DMS53 treated with DMSO at 0.1 percent for 48 hours (cell line): ENCODE data around the gene HYAL4.
"Not testable (repeated sequence)": the region's sequence is repeated elsewhere in the genome, so short reads cannot be mapped to it uniquely, and the experiment has no call there.

Experiments
- DNase-seq: peaks from one replicate; lab custom pipeline; 2025; ENCODE audit not compliant: unreplicated experiment; lab: John Stamatoyannopoulos, UW

Gene HYAL4, protein sequence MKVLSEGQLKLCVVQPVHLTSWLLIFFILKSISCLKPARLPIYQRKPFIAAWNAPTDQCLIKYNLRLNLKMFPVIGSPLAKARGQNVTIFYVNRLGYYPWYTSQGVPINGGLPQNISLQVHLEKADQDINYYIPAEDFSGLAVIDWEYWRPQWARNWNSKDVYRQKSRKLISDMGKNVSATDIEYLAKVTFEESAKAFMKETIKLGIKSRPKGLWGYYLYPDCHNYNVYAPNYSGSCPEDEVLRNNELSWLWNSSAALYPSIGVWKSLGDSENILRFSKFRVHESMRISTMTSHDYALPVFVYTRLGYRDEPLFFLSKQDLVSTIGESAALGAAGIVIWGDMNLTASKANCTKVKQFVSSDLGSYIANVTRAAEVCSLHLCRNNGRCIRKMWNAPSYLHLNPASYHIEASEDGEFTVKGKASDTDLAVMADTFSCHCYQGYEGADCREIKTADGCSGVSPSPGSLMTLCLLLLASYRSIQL

DNA sequence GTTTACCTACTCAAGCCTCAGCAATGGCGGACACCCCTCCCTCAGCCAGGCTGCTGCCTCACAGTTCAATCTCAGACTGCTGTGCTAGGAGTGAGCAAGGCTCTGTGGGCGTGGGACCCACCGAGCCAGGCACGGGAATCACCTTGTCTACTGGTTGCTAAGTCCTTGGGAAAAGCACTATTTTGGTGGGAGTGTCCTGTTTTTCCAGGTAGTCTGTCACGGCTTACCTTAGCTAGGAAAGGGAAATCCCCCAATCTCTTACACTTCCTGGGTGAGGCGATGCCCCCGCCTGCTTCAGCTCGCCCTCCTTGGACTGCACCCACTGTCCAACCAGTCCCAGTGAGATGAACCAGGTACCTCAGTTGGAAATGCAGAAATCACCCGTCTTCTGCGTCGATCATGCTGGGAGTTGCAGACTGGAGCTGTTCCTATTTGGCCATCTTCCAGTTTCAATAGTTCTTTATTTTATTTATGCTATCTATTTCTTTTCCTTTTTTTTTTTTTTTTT lies at the start of gene HYAL4:
Gene HYAL4 (plus strand): TSS at position 458 of the 508 bp plus-strand sequence. CDS start 23,105 bp downstream, outside the sequence.
- DNase-seq: no peak

DNA sequence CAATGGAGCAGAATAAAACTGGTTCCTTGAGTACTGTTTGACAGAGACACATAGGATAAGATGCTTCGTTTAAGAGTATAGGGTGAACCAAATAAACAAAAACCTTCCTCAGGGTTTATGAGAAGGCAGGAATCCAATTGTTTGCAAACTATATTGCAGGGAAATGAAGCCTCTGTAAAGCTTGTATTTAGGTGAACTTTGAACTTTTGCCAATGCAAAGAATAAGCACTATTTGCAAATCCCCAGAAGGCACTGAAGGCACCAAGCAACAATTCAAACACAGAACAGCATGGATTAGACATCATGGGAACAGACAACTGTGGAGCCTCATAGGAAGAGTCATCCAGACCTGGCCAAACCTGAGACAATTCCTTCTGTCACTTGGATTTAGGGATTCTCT lies 49.1 kb upstream of the HYAL4 start:
- DNase-seq: no peak

DNA sequence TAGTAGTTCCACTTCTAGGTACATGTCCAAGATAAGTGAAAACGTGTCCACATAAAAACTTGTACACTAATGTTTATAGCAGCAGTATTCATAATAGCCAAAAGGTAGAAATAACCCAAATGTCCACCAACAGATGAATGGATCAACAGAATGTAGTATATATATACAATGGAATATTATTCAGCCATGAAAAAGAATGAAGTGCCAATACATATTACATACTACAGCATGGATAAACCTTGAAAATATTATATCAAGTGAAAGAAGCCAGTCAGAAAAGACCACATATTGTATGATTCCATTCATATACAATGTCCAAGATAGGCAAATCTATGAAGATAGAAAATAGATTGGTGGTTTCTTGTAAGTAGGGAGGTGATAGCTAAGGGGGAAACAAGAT lies 48.4 kb upstream of the HYAL4 start:
- DNase-seq: no peak

DNA sequence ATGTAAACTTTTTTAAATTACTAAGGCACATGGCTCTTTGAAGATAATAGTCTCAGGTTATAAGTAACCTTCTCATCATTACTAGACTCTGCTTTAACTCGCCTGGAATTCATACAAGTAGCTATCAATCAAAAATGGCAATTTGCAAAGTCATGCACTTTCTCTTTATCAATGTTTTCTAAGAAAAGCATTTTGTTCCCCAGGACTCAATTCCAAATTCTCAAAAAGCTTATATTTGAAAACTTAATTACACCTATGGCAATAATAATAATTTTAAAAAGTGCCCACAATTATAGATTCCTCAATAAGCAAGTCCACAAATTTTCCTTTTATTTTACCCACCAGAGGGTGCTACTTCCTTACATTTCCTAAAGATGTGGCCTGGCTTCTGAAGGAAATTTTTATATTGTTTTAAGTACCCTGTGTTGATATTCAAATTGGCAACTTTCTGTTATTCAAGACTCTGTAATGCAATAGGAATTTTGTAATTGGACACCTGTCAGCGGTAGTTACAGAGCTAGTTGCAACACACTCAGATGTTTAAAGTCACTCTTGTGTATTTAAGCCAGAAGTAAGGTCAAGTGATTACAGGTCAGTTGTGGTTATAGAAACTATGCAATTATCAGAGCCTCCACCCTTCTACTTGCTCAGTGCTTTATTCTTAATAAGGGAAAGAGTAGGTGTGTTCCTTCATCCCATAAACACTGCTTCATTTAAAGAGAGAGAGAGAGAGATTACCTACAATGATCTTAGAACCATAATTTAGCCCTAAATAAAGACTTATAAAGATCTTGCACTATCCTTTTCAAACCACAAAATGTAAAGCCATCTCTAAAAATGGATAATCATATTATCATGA lies 47.1 kb upstream of the HYAL4 start:
- peak; percentile 90 for DNase-seq

DNA sequence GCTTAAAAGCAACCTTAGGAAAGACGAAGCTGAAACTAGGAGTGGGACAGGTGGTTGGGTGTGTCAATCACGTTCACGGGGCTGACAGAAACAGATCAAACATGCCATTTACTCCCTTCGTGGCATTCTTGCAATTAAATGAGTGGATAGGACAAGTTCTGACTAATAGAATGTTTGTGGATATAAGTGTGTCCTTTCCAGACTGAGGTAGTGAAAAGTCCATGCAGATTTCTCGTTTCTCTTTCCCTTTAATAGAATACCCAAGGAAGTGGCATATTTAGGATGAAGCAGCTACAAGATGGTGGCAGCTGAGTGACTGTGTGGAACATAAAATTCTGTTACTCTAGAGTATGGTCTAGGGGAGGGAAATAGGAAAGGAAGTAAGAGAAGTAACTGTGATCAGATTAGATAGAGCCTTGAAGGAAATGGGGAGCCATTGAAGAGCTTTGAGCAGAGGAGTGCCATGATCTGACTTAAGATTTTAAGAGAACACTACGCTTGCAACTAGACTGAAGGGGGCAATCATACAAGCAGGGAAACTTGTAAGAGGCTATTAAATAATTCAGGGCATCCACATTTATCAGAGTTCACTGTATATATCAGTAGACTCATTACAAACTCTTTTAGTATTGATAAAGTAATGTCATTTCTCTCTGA lies 46.3 kb upstream of the HYAL4 start:
- DNase-seq: no peak

DNA sequence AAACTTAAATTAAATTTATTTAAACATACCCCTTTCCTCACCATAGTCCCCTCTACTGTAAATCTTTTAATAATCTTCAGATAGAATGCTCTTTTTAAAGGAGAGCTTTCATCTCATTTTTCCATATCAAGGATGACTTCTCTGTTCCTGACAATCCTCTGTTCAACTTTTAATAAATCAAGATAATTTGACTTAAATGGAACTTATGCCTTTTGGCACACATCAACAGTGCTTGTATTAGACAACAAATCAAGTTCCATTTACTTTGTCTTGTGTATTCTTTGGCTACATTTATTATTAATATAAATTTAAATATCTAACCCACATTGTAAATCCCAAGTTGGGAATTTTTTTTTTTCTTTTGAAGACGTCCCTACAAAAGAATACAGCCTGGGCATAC lies 42.7 kb upstream of the HYAL4 start:
- DNase-seq: no peak

DNA sequence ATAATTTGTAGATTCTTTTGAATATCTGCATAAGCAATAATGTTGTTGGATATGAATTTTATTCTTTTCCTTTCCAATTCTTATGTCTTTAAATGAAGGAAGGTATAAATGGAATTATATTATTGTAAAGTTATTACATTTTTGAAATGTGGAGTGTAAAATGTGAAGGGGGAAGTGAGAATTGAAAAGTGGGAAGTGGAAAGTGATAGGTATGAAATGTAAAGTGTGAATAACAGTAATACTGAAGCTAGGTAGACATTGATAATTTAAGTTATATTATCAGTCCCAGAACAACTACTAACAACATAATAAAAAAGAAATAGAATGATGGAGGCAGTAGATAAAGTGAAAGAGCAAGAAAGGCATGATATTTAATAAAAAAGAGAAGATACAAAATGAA lies 39.7 kb upstream of the HYAL4 start:
- DNase-seq: no peak

DNA sequence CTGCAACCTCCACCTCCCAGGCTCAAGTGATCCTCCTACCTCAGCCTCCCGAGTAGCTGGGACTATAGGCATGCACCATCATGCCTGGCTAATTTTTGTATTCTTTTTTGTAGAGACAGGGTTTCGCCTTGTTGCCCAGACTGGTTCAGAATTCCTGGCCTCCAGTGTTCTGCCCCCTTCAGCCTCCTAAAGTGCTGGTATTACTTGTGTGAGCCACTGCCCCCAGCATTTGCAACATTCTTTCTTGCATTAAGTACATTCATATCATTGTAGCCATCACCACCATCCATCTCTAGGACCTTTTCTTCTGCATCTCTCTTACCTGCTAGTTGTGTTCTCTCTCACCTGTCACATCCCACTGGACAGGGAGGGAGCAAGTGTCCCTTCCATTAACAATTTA lies 35.5 kb upstream of the HYAL4 start:
- DNase-seq: no peak

DNA sequence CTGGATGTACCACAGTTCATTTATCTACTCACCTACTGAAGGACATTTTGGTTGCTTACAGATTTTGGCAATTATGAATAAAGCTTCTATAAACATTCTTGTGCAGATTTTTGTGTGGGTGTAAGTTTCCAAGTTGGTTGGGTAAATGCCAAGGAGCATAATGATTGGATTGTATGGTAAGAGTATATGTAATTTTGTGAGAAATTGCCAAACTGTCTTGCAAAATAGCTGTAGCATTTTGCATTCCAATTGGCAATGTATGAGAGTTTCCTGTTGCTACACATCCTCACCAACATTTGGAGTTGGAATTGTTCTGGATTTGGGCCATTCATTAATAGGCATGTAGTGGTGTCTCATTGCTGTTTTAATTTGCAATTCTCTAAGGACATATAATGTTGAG lies 33.9 kb upstream of the HYAL4 start:
- no peak for DNase-seq

DNA sequence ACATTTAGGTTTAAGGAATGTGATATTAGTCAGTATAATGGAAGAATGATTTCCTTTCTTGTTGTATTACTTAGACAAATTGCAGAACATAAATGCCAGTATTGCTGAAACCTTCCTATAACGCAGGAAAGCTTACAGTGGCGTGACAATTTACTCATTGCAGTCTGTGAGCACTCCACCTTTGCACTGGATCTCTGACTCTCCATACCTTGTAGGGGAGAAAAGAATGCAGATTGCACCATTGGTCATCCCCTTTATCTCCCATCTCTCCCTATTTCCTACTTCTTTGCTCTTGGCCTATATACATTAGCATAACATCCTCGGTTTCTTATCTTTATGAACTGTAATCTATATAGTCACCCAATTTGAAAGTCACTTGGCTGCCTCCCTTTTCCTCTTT lies 28.1 kb upstream of the HYAL4 start:
- no peak for DNase-seq

DNA sequence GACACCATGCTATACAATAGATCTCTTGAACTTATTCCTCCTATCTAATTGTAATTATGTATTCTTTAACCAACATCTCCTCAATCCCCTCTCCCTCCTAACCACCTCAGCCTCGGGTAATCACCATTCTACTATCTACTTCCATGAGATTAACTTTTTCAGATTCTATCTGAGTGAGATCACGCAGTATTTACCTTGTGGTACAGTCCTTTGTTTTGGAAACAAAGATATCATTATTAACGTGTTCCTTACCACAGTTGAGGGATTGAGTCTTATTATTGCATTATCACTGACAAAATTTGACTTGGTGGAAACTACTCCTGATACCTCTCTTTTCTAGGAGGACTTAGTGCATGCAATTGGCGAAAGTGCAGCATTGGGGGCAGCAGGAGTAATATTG lies 26.0 kb upstream of the HYAL4 start:
- no peak for DNase-seq

DNA sequence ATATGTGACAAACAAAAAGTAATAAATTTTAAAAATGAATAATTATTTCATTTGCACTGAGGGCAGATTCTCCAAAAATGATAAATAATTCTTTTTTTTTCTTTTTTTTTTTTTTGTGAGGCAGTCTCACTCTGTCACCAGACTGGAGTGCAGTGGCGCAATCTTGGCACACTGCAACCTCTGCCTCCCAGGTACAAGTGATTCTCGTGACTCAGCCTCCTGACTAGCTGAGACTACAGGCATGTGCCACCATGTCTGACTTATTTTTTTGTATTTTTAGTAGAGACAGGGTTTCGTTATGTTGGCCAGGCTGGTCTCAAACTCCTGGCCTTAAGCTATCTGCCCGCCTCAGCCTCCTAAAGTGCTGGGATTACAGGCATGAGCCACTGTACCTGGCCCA lies 25.2 kb upstream of the HYAL4 start:
- DNase-seq: not testable (repeated sequence)

DNA sequence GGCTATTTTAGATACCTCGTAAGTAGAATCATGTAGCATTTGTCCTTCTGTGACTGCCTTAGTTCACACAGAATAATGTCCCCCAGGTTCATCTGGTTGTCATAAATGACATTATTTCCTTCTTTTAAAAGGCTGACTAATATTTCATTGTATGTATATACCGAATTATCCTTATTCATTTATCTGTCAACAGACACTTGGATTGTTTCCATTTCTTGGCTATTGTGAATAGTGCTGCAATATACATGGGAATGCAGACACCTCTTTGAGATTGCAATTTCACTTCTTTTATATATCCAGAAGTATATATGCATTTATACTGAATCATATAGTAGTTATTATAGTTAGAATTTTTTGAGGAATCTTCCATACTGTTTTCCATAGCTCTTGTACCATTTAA lies 24.1 kb upstream of the HYAL4 start:
- no peak for DNase-seq

DNA sequence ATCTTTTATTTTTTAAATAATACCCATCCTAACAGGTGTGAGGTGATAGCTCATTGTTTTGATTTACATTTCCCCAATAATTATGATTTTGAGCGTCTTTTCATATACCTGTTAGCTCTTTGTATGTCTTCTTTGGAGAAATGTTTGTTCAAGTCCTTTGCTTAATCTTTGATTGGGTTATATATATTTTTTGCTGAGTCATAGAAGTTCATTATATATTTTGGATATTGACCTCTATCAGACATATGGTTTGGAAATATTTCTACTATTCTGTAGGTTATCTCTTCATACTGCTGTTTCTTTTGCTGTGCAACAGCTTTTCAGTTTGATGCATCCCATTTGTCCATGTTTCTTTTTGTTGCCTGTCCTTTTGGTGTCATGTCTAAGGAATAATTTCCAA lies 23.6 kb upstream of the HYAL4 start:
- DNase-seq: no peak

DNA sequence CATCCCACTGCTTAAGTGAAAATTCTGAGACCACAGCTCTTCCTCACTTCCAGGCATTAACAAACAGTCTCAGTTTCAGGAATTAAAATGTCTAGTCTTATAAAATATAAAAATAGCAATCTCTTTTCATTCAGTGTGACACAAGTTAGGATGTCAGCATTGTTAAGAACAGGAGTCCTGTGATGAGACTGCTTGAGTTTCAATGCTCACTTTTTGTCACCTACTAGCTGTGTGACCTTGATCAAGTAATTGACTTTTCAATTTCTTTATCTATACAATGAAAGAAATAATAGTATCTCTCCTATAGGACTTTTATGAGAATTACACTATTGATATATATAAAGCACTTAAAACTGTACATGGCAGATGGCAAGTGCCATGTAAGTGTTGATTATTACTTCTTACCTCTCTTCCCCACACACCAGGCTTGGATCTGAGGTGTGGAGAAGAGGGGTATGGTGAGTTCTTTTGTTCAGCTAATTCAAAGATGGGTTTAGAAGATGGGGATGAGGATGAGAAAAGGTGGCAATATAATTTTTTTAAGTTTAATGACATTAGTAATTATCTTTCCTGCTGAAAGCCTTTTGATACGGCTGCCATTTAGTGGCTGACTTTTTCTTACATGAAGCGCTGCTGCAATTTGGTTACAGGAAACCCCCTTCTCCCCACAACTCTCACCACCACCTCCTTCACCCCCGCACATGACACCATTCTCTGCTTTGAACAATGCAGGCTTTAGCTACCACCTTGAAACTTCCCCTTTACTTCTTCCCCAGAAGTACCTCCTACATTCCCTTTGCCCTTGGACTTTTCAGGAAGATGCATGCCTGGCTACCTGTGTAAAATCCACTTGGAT lies 20.8 kb upstream of the HYAL4 start:
- DNase-seq: no peak

DNA sequence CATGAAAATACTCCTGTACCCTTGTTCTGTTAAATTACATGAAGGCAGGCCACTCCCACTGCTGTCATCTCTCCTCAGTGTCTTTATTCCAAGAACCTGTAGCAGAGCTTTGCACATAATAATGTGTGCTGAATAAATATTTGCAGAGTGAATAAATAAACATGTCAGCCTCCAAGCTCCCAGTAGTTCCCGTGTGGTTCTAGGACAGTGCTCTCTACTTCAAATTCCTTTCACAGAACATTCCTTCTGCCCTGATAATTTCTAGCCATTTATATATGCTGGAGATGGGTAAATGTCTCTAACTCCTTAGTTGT lies 20.3 kb upstream of the HYAL4 start:
- peak; percentile 98 for DNase-seq

DNA sequence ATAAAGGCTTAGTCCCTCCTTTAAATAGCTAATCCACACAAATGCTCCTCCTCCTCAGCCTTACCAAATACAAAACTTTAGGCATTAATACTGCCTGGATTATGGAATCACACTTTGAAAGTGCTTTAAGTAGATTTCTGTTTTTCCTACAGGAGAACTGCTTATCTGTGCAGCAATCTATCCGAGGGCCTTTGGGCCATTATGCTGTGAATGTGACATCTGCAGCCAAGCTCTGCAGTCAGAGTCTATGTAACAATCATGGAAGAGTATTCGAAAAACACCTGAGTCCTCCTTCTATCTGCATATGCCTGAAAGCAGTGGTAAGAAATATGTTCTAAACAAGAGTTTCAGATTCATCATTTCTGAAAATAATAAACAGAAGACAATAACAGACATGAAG lies 16.2 kb upstream of the HYAL4 start:
- no peak for DNase-seq

DNA sequence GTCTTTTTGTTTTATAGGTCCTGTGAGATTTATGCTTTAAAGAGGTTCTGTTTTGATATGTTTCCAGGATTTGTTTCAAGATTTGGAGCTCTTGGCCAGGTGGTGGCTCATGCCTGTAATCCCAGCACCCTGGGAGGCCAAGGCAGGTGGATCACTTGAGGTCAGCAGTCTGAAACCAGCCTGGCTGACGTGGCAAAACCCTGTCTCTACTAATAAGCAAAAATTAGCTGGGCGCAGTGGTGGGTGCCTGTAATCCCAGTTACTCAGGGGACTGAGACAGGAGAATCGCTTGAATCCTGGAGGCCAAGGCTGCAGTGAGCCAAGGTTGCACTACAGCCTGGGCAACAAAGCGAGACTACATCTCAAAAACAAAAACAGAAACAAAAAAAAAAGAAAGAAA lies 8.3 kb upstream of the HYAL4 start:
- no peak for DNase-seq

DNA sequence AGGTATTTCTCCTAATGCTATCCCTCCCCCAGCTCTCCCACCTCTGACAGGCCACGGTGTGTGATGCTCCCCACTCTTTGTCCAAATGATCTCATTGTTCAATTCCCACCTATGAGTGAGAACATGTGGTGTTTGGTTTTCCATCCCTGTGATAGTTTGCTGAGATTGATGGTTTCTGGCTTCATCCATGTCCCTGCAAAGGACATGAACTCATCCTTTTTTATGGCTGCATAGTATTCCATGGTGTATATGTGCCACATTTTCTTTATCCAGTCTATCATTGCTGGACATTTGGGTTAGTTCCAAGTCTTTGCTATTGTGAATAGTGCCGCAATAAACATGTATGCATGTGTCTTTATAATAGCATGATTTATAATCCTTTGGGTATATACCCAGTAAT lies 5.9 kb upstream of the HYAL4 start:
- not testable (repeated sequence) for DNase-seq

DNA sequence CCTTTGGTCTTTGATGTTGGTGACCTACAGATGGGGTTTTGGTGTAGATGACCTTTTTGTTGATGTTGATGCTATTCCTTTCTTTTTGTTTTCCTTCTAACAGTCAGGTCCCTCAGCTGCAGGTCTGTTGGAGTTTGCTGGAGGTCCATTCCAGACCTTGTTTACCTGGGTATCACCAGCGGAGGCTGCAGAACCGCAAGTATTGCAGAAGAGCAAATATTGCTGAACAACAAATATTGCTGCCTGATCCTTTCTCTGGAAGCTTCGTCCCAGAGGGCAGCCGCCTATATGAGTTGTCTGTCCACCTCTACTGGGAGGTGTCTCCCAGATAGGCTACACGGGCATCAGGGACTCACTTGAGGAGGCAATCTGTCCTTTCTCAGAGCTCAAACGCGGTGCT lies 827 bp upstream of the HYAL4 start:
- not testable (repeated sequence) for DNase-seq

DNA sequence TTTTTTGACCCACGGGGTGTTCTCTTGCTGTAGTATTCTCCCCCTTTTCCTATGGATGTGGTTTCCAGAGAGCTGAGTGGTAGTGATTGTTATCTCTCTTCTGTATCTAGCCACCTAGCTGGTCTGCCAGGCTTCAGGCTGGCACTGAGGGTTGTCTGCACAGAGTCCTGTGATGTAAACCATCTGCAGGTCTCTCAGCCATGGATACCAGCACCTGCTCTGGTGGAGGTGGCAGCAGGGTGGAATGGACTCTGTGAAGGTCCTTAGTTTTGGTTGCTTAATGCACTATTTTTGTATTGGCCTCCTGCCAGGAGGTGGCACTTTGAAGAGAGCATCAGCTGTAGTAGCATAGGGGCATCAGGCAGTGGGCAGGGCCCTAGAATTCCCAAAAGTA lies 851 bp downstream of the HYAL4 start:
- DNase-seq: no peak
